K562 (cell line): Measurements from ENCODE around the gene CHST15. TPM values are rescaled to one million over a fixed set of nuclear protein-coding genes. Genes with fewer than 3 reads are reported as not detected.

ENCODE experiments used
- ATAC-seq: fragments of 200-7000 bp; cut with Tn5 transposase; 3 replicates; pipeline ENCODE4 v1.9.1; 2020; ENCODE audit warnings: moderate library complexity
- BruUV-seq: library from RNA; stranded (reverse); fragments of 400-500 nt; replicated peaks from 2 replicates; lab custom pipeline; 2021; lab: Mats Ljungman, UMichigan
- CTCF ChIA-PET: fragments of 300-600 bp; formaldehyde crosslinking; extraction: SDS; loops from one replicate; lab custom pipeline; 2021; ENCODE audit warnings: low intra/inter-chr PET ratio; lab: Yijun Ruan, JAX
- POLR2A ChIA-PET: fragments of 300-600, 350-650 bp; sonication (Branson Sonifier 250); formaldehyde crosslinking; extraction: SDS; loops from one replicate; lab custom pipeline; 2021; ENCODE audit warnings: antibody characterized with exemption, inconsistent platforms; lab: Yijun Ruan, JAX
- DNase-seq, 4 experiments: peaks; one replicate each; pipeline versions ENCODE4 v3.0.0 to v3.0.0-alpha.2; 2011 to 2018; ENCODE audit warnings: low spot score in 3 of 4, mixed read lengths in 3 of 4; ENCODE audit errors: extremely low read depth in 1 of 4
- FAIRE-seq: peaks from 2 replicates; lab custom pipeline; 2011; peaks lifted over from hg19 to GRCh38; lab: Jason Lieb, UNC
- H2AFZ ChIP-seq: 2 replicates; pipeline ENCODE4 v1.6.0; 2011; ENCODE audit warnings: low read depth, low read length, control low read depth, inconsistent platforms
- H3K27ac ChIP-seq: fragments of 200-600 bp; 3 replicates; pipeline ENCODE4 v1.8.0; 2011; ENCODE audit warnings: low read depth, mild to moderate bottlenecking, control low read depth, inconsistent platforms, low read length, moderate library complexity, mixed read lengths; ENCODE audit errors: extremely low read depth
- H3K27me3 ChIP-seq, 2 experiments: fragments of 300-600 bp in 1 of 2; 2 replicates in 1 of 2; 3 replicates in 1 of 2; pipeline versions ENCODE4 v1.6.0 to v1.8.0; 2011; ENCODE audit warnings: inconsistent platforms in 2 of 2, low read length in 2 of 2, mild to moderate bottlenecking in 1 of 2, mixed read lengths in 1 of 2, moderate library complexity in 1 of 2; ENCODE audit not compliant: control insufficient read depth in 2 of 2, insufficient read depth in 2 of 2
- H3K36me3 ChIP-seq: fragments of 300-600 bp; 3 replicates; pipeline ENCODE4 v1.8.0; 2011; ENCODE audit warnings: mild to moderate bottlenecking, low read length, inconsistent platforms; ENCODE audit not compliant: control insufficient read depth, insufficient read depth
- H3K4me1 ChIP-seq, 2 experiments: fragments of 200-600 bp in 1 of 2; replicated peaks in 1 of 2; 2 replicates in 1 of 2; 3 replicates in 1 of 2; pipeline versions ENCODE4 v1.5.1 to v1.8.0; 2011; ENCODE audit warnings: inconsistent platforms in 2 of 2, low read length in 2 of 2, mild to moderate bottlenecking in 1 of 2, mixed read lengths in 1 of 2, moderate library complexity in 1 of 2; ENCODE audit not compliant: control insufficient read depth in 2 of 2, insufficient read depth in 2 of 2
- H3K4me2 ChIP-seq: 2 replicates; pipeline ENCODE4 v1.6.1; 2011; ENCODE audit warnings: low read length, control low read depth, inconsistent platforms, mixed read lengths; ENCODE audit not compliant: insufficient read depth
- H3K4me3 ChIP-seq: fragments of 200-600 bp; sonication (generic), shearing (Covaris generic); 2 replicates; pipeline ENCODE4 v1.5.1; 2016; ENCODE audit warnings: control low read depth, inconsistent platforms
- H3K79me2 ChIP-seq: fragments of 200-600 bp; 3 replicates; pipeline ENCODE4 v1.8.0; 2011; ENCODE audit warnings: low read length, inconsistent platforms; ENCODE audit not compliant: control insufficient read depth, insufficient read depth
- H3K9ac ChIP-seq, 2 experiments: 2 replicates each; pipeline versions ENCODE4 v1.6.0 to v1.6.1; 2011; ENCODE audit warnings: low read depth in 2 of 2, low read length in 2 of 2, control low read depth in 1 of 2, inconsistent platforms in 1 of 2, mild to moderate bottlenecking in 1 of 2, mixed read lengths in 1 of 2; ENCODE audit not compliant: insufficient read depth in 1 of 2
- H3K9me1 ChIP-seq: one replicate; pipeline ENCODE4 v1.6.0; 2011; ENCODE audit warnings: inconsistent platforms, mild to moderate bottlenecking, low read length, moderate library complexity; ENCODE audit not compliant: control insufficient read depth, insufficient read depth
- H3K9me3 ChIP-seq: replicated peaks from 2 replicates; pipeline ENCODE4 v1.5.1; 2011; ENCODE audit warnings: low read depth, low read length, inconsistent platforms; ENCODE audit not compliant: control insufficient read depth, insufficient read depth
- H4K20me1 ChIP-seq: replicated peaks from 2 replicates; pipeline ENCODE4 v1.6.1; 2011; ENCODE audit warnings: low read length, inconsistent platforms, mixed read lengths; ENCODE audit not compliant: control insufficient read depth, insufficient read depth
- BRD4 ChIP-seq: fragments of 200-600 bp; sonication (generic); IDR thresholded peaks from 2 replicates; pipeline ENCODE4 v1.6.1; 2017; ENCODE audit warnings: inconsistent platforms
- FOXA3 ChIP-seq, 2 experiments: fragments of 450-650 bp in 1 of 2; sonication (generic) in 1 of 2; formaldehyde crosslinking; IDR thresholded peaks in 1 of 2; conservative IDR thresholded peaks in 1 of 2; 2 replicates each; pipeline versions ENCODE4 v1.4.0 to v1.8.0; 2020 to 2022; ENCODE audit warnings: mild to moderate bottlenecking in 2 of 2, missing genetic modification reagents in 1 of 2
- SAFB2 ChIP-seq: fragments of 200-400 bp; formaldehyde crosslinking; IDR thresholded peaks from 2 replicates; pipeline ENCODE4 v1.6.1; 2018; ENCODE audit warnings: borderline replicate concordance, low read length, low read depth, moderate library complexity; ENCODE audit not compliant: severe bottlenecking
- SIN3A ChIP-seq, 2 experiments: fragments of 150-350 bp in 1 of 2; IDR thresholded peaks; 2 replicates each; pipeline ENCODE4 v1.6.1; 2011 to 2016; ENCODE audit warnings: borderline replicate concordance in 2 of 2, low read depth in 2 of 2, low read length in 2 of 2, mild to moderate bottlenecking in 2 of 2, moderate library complexity in 2 of 2; ENCODE audit not compliant: control insufficient read depth in 1 of 2
- SMARCA4 ChIP-seq: fragments of 450-650 bp; IDR thresholded peaks from 2 replicates; pipeline ENCODE4 v1.6.1; 2016
- ZNF274 ChIP-seq: IDR thresholded peaks from 2 replicates; pipeline ENCODE4 v1.6.1; 2011; ENCODE audit warnings: low read depth, mild to moderate bottlenecking, low read length, moderate library complexity, borderline replicate concordance
- ZNF830 ChIP-seq: fragments of 250-450 bp; sonication (Bioruptor Pico); IDR thresholded peaks from 2 replicates; pipeline ENCODE4 v1.5.0; 2021; ENCODE audit warnings: mild to moderate bottlenecking
- WGBS: fragments of 100-300 bp; shearing (Covaris generic); methylation state at CpG from one replicate; pipeline ENCODE4 v1.1.6; 2016; ENCODE audit warnings: low coverage, mixed read lengths; ENCODE audit not compliant: insufficient coverage; ENCODE audit errors: missing lambda C conversion rate; 5-methylcytosine and 5-hydroxymethylcytosine counted together
- in situ Hi-C: fragments of 300-500 bp; cut with MboI; formaldehyde crosslinking; loops from 4 replicates; pipeline ENCODE4 v1.15.0; 2018; ENCODE audit warnings: inconsistent platforms, mixed read lengths
- intact Hi-C: fragments of 100-400 bp; cut with micrococcal nuclease; formaldehyde crosslinking; loops from 2 replicates; pipeline ENCODE4 v1.14.2; 2022
- polyA plus RNA-seq, 8 experiments: library from polyadenylated mRNA; depleted of rRNA in 4 of 8; stranded (reverse) in 5 of 8; unstranded in 3 of 8; fragments of >200 nt; fragmentation: Nextera tagmentation in 2 of 8; fragmentation: Illumina TruSeq in 1 of 8; extraction: Ambion mirVana in 2 of 8; extraction: Trizol in 1 of 8; gene quantifications; 2 replicates each; pipeline versions ENCODE4 v1.2.1 to v1.2.3, GENCODE V29; 2011 to 2014; ENCODE audit warnings: inconsistent platforms in 1 of 8, missing spikeins in 1 of 8
- total RNA-seq, 7 experiments: library from RNA; depleted of rRNA in 6 of 7; stranded (reverse); fragments of >200 nt in 6 of 7; fragmentation: Illumina TruSeq in 2 of 7; extraction: Trizol in 2 of 7; gene quantifications; 2 replicates each; pipeline versions ENCODE4 v1.2.1 to v1.2.3, GENCODE V29; 2011 to 2021; ENCODE audit warnings: low replicate concordance in 1 of 7
- TF ChIP-seq, protein P1 (sequence below): sonication (generic); formaldehyde crosslinking; IDR thresholded peaks from 2 replicates; pipeline ENCODE4 v1.8.1; 2022; ENCODE audit warnings: missing genetic modification reagents
- TF ChIP-seq, protein P2 (sequence below): sonication (generic); formaldehyde crosslinking; IDR thresholded peaks from 2 replicates; pipeline ENCODE4 v1.8.0; 2022; ENCODE audit warnings: missing genetic modification reagents, mild to moderate bottlenecking, borderline replicate concordance
- TF ChIP-seq, protein P3 (sequence below): fragments of 250-450 bp; sonication (Bioruptor Pico); IDR thresholded peaks from 2 replicates; pipeline ENCODE4 v1.4.0; 2020
- TF ChIP-seq, protein P4 (sequence below), 2 experiments: IDR thresholded peaks in 1 of 2; conservative IDR thresholded peaks in 1 of 2; 2 replicates each; pipeline ENCODE4 v1.6.1; 2016; ENCODE audit warnings: low read depth in 2 of 2, mild to moderate bottlenecking in 1 of 2, missing compliant biosample characterization in 1 of 2, missing genetic modification characterization in 1 of 2, moderate library complexity in 1 of 2
- TF ChIP-seq, protein P5 (sequence below), 2 experiments: IDR thresholded peaks; 2 replicates each; pipeline ENCODE4 v1.6.1; 2011; ENCODE audit warnings: borderline replicate concordance in 1 of 2, control low read depth in 1 of 2, low read depth in 1 of 2, low read length in 1 of 2, mild to moderate bottlenecking in 1 of 2, mixed read lengths in 1 of 2, moderate library complexity in 1 of 2; ENCODE audit not compliant: insufficient read depth in 1 of 2, insufficient read length in 1 of 2, poor library complexity in 1 of 2, severe bottlenecking in 1 of 2; ENCODE audit errors: extremely low read depth in 1 of 2

Gene CHST15
- total and polyA plus RNA-seq, 9 of the 15 experiments (the other 6 are each of a cell fraction or from before 2014, with no cell fraction given) = 0.04 to 0.16 (median 0.08) TPM

DNA sequence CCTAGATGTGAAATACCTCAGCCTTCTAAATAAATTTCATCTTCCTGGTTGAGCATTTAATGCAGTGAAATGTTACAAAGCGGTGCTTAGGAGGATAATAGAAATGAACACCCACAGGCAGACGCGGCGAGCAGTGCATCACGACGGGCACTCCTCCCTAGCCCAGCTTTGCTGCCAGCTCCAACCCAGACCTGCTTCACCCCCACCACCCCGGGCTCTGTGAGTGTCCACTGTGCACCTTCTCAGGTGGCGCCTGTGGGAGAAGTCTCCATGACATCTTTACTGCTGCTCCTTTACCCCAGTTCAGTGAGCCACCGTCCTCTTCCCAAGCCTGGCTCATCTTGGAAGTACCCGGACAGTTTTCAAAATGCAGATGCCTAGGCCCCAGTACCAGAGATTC lies 5.2 kb upstream of the CHST15 start:
- H3K27ac ChIP-seq = no peak overlapping the region
- no peaks in the 10 kb centered on the region for H3K9me3 ChIP-seq
- H3K4me1 ChIP-seq = no peaks in the 10 kb centered on the region; a peak in 1 of 5 replicates
- no peak overlapping the region for H3K4me3 ChIP-seq
- ChIA-PET POLR2A (interaction anchor here (0.7 kb wide), 1 partner anchor 15 kb away, joined by 3 read pairs; no protein-coding TSS in a partner anchor), CTCF (no interaction called here)
- H3K9me1 ChIP-seq = no peaks in the 10 kb centered on the region
- ATAC-seq (no peak), FAIRE-seq (no peak), DNase-seq (no peak)
- H4K20me1 ChIP-seq = no peaks in the 10 kb centered on the region
- no TSS peak for BruUV-seq
- no peak overlapping the region for H2AFZ ChIP-seq
- intact Hi-C loops (no loop called here), in situ Hi-C loops (no loop called here)
- peaks cover 5 to 26% of the 10 kb centered on the region in 2 experiments; a peak in 4 of 5 replicates for H3K27me3 ChIP-seq
- no peaks in the 10 kb centered on the region for H3K36me3 ChIP-seq
- H3K9ac ChIP-seq = no peak overlapping the region
- H3K4me2 ChIP-seq = no peak overlapping the region
- no peaks in the 10 kb centered on the region for H3K79me2 ChIP-seq
- 1% methylated on average over 10 of the region's 10 CpGs for WGBS
- TF ChIP-seq, protein P1, sequence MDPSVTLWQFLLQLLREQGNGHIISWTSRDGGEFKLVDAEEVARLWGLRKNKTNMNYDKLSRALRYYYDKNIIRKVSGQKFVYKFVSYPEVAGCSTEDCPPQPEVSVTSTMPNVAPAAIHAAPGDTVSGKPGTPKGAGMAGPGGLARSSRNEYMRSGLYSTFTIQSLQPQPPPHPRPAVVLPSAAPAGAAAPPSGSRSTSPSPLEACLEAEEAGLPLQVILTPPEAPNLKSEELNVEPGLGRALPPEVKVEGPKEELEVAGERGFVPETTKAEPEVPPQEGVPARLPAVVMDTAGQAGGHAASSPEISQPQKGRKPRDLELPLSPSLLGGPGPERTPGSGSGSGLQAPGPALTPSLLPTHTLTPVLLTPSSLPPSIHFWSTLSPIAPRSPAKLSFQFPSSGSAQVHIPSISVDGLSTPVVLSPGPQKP (CRISPR knock-in tag) = no peak
- TF ChIP-seq ZNF274 (no peak), SMARCA4 (no peak), ZNF830 (CRISPR knock-in tag) (no peak), SAFB2 (no peak), FOXA3 (CRISPR knock-in tag; conservative IDR thresholded peaks at IDR 0.05 in 1 of 2, IDR thresholded peaks at IDR 0.05 in 1 of 2) (no peak), BRD4 (no peak), SIN3A (IDR thresholded peaks at IDR 0.05; ENCODE audit: borderline replicate concordance in 2 of 2, control insufficient read depth in 1 of 2, low read depth in 2 of 2, low read length in 2 of 2) (no peak)
- TF ChIP-seq, protein P2, sequence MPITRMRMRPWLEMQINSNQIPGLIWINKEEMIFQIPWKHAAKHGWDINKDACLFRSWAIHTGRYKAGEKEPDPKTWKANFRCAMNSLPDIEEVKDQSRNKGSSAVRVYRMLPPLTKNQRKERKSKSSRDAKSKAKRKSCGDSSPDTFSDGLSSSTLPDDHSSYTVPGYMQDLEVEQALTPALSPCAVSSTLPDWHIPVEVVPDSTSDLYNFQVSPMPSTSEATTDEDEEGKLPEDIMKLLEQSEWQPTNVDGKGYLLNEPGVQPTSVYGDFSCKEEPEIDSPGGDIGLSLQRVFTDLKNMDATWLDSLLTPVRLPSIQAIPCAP (CRISPR knock-in tag) = no peak
- TF ChIP-seq, protein P3, sequence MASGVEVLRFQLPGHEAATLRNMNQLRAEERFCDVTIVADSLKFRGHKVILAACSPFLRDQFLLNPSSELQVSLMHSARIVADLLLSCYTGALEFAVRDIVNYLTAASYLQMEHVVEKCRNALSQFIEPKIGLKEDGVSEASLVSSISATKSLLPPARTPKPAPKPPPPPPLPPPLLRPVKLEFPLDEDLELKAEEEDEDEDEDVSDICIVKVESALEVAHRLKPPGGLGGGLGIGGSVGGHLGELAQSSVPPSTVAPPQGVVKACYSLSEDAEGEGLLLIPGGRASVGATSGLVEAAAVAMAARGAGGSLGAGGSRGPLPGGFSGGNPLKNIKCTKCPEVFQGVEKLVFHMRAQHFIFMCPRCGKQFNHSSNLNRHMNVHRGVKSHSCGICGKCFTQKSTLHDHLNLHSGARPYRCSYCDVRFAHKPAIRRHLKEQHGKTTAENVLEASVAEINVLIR (CRISPR knock-in tag) = no peak
- TF ChIP-seq, protein P4, sequence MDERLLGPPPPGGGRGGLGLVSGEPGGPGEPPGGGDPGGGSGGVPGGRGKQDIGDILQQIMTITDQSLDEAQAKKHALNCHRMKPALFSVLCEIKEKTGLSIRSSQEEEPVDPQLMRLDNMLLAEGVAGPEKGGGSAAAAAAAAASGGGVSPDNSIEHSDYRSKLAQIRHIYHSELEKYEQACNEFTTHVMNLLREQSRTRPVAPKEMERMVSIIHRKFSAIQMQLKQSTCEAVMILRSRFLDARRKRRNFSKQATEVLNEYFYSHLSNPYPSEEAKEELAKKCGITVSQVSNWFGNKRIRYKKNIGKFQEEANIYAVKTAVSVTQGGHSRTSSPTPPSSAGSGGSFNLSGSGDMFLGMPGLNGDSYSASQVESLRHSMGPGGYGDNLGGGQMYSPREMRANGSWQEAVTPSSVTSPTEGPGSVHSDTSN (CRISPR knock-in tag; IDR thresholded peaks at IDR 0.05; ENCODE audit: low read depth) = no peak
- TF ChIP-seq, protein P4 (tag; conservative IDR thresholded peaks at IDR 0.05; ENCODE audit: low read depth) = no peak
- TF ChIP-seq, protein P5, sequence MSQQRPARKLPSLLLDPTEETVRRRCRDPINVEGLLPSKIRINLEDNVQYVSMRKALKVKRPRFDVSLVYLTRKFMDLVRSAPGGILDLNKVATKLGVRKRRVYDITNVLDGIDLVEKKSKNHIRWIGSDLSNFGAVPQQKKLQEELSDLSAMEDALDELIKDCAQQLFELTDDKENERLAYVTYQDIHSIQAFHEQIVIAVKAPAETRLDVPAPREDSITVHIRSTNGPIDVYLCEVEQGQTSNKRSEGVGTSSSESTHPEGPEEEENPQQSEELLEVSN (IDR thresholded peaks at IDR 0.05; ENCODE audit: borderline replicate concordance in 1 of 2, extremely low read depth in 1 of 2, insufficient read depth in 1 of 2, insufficient read length in 1 of 2, low read depth in 1 of 2, low read length in 1 of 2, poor library complexity in 1 of 2, severe bottlenecking in 1 of 2) = no peak
